ENCODE data around the gene MAB21L4. TPM values are rescaled to one million over a fixed set of nuclear protein-coding genes. Genes with fewer than 3 reads are reported as not detected.

Gene MAB21L4
- total RNA-seq, 1 experiment from 2014 or later = 0.21 TPM

DNA sequence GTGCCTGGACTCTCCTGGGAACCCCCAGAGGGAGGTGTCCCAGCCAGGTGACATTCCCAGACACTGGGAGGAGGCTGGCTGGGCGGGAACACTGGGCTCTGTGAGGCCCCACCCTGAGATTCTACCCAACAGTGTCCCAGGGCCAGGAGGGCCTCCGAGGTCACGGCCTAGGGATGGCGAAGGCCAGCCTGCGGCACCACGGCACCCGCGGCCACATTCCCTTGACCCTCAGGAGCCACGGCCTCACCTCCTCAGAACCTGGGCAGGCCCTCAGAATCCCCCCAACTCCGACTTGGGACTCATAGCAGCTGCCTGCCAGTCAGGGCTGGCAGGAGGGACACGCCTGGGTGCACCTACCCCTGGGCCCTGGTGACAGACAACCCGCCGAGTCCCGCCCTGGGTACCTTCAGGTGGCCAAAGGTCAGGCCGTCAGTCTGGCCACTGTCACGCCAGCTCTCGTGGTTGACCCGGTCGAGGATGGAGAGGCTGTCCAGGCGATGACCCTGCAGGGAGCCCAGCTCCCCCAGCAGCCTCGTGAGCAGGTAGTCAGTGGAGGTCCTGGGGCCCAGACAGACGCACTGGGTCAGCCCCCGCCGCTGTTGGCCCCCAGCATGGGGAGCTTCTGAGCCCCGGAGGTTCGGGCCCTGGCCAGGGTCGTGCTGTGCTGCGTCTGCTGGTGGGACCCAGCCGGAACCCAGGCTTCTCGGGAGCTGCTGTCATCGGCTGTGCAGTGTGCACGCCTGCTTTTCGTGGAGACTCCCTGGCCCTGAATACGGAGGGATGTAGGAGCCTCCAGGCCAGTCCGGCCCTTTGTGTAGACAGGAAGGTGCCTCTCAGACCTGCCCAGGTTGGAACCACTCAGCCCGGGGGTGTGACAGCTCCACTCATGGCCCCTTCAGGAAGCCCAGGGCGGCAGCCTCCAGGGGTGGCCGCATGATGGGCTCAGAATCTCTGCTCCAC, 6.1 kb downstream of the MAB21L4 start:
- no peaks in the 10 kb centered on the region for H3K27me3 ChIP-seq (ENCODE audit: control insufficient read depth, insufficient read depth, low read length)
- no peaks in the 10 kb centered on the region for H3K9me3 ChIP-seq (ENCODE audit: control insufficient read depth, insufficient read depth, low read depth, low read length)
- H3K4me1 ChIP-seq (ENCODE audit: control insufficient read depth, insufficient read depth, low read length) = peaks cover 6% of the 10 kb centered on the region
- DNase-seq (ENCODE audit: low read depth, low spot score) (no peak), ATAC-seq (no peak)
- no TSS peak for BruUV-seq (replicated peaks)
- TF ChIP-seq TCF7L2 (IDR thresholded peaks at IDR 0.05; ENCODE audit: low read depth, low read length) (no peak), SIN3A (IDR thresholded peaks at IDR 0.05; ENCODE audit: borderline replicate concordance, insufficient read depth, low read depth, low read length) (no peak)
- TF ChIP-seq, protein P1, sequence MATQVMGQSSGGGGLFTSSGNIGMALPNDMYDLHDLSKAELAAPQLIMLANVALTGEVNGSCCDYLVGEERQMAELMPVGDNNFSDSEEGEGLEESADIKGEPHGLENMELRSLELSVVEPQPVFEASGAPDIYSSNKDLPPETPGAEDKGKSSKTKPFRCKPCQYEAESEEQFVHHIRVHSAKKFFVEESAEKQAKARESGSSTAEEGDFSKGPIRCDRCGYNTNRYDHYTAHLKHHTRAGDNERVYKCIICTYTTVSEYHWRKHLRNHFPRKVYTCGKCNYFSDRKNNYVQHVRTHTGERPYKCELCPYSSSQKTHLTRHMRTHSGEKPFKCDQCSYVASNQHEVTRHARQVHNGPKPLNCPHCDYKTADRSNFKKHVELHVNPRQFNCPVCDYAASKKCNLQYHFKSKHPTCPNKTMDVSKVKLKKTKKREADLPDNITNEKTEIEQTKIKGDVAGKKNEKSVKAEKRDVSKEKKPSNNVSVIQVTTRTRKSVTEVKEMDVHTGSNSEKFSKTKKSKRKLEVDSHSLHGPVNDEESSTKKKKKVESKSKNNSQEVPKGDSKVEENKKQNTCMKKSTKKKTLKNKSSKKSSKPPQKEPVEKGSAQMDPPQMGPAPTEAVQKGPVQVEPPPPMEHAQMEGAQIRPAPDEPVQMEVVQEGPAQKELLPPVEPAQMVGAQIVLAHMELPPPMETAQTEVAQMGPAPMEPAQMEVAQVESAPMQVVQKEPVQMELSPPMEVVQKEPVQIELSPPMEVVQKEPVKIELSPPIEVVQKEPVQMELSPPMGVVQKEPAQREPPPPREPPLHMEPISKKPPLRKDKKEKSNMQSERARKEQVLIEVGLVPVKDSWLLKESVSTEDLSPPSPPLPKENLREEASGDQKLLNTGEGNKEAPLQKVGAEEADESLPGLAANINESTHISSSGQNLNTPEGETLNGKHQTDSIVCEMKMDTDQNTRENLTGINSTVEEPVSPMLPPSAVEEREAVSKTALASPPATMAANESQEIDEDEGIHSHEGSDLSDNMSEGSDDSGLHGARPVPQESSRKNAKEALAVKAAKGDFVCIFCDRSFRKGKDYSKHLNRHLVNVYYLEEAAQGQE (IDR thresholded peaks at IDR 0.05; ENCODE audit: insufficient read depth in 1 of 2, low read depth in 2 of 2, low read length in 1 of 2) = no peak
- TF ChIP-seq, protein P2, sequence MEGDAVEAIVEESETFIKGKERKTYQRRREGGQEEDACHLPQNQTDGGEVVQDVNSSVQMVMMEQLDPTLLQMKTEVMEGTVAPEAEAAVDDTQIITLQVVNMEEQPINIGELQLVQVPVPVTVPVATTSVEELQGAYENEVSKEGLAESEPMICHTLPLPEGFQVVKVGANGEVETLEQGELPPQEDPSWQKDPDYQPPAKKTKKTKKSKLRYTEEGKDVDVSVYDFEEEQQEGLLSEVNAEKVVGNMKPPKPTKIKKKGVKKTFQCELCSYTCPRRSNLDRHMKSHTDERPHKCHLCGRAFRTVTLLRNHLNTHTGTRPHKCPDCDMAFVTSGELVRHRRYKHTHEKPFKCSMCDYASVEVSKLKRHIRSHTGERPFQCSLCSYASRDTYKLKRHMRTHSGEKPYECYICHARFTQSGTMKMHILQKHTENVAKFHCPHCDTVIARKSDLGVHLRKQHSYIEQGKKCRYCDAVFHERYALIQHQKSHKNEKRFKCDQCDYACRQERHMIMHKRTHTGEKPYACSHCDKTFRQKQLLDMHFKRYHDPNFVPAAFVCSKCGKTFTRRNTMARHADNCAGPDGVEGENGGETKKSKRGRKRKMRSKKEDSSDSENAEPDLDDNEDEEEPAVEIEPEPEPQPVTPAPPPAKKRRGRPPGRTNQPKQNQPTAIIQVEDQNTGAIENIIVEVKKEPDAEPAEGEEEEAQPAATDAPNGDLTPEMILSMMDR (IDR thresholded peaks at IDR 0.05) = no peak
- no peak overlapping the region for H3K27ac ChIP-seq (ENCODE audit: low read length)
- intact Hi-C loops (cut with micrococcal nuclease; ENCODE audit: unreplicated experiment) = no loop called here
- in situ Hi-C loops (cut with HindIII; ENCODE audit: low pct_unique_long_range_greater_than_20kb, low sequenced_read_pairs) = no loop called here
- H3K36me3 ChIP-seq (ENCODE audit: control insufficient read depth, insufficient read depth, low read length) = no peaks in the 10 kb centered on the region
- POLR2A ChIA-PET = no interaction called here
- CTCF ChIA-PET = interaction anchor here (1.2 kb wide), 1 partner anchor 49 kb away, joined by 3 read pairs; no protein-coding TSS in a partner anchor
- no peak overlapping the region for H3K4me3 ChIP-seq (ENCODE audit: low read depth in 2 of 2, low read length in 2 of 2)

DNA sequence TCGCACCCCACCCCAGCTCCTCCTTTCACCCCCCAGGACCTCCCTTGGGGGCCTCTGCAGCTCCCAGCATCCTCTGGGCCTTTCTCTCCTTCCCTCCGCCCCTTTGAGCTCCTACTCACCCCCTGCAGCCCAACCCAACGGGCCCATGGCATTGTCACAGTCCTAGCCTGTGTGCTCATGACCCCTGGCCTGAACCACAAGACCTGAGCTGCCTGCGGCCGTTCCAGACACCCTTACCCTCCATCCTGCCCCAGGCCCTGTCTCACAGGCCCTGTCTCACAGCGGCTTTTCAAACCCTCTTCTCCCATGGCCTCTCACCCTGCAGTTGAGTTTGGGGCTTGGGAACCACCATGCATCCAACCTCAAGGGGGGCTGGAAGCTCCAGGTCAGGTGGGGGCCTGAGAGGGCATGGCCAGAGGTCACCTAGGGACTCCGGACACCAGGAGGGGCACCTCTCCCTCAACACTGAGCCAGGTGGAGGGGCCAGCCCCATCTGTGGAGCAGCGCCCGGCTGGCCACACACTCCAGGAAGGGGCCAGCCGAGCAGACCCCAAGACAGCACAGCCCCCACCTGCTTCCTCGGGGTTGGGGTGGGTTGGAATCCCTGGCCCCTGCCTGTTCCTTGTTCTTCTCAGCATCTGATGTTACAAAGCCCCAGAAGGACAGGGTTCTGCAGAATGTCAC, 6.9 kb downstream of the MAB21L4 start:
- POLR2A ChIA-PET = no interaction called here
- CTCF ChIA-PET = interaction anchor here (0.6 to 1.2 kb wide), 3 partner anchors 38 to 306 kb away, joined by 3 to 7 read pairs (median 4); no protein-coding TSS in a partner anchor
- BruUV-seq (replicated peaks) = no TSS peak
- intact Hi-C loops (cut with micrococcal nuclease; ENCODE audit: unreplicated experiment) = no loop called here
- ATAC-seq (no peak), DNase-seq (ENCODE audit: low read depth, low spot score) (no peak)
- no peak overlapping the region for H3K27ac ChIP-seq (ENCODE audit: low read length)
- TF ChIP-seq, protein P2 (IDR thresholded peaks at IDR 0.05) = no peak
- TF ChIP-seq, protein P1 (IDR thresholded peaks at IDR 0.05; ENCODE audit: insufficient read depth in 1 of 2, low read depth in 2 of 2, low read length in 1 of 2) = no peak
- TF ChIP-seq POLR2AphosphoS5 (IDR thresholded peaks at IDR 0.05; ENCODE audit: low read depth, low read length) (no peak), SIN3A (IDR thresholded peaks at IDR 0.05; ENCODE audit: borderline replicate concordance, insufficient read depth, low read depth, low read length) (no peak), TCF7L2 (IDR thresholded peaks at IDR 0.05; ENCODE audit: low read depth, low read length) (no peak)
- in situ Hi-C loops (cut with HindIII; ENCODE audit: low pct_unique_long_range_greater_than_20kb, low sequenced_read_pairs) = no loop called here
- no peaks in the 10 kb centered on the region for H3K36me3 ChIP-seq (ENCODE audit: control insufficient read depth, insufficient read depth, low read length)
- H3K9me3 ChIP-seq (ENCODE audit: control insufficient read depth, insufficient read depth, low read depth, low read length) = no peaks in the 10 kb centered on the region
- H3K27me3 ChIP-seq (ENCODE audit: control insufficient read depth, insufficient read depth, low read length) = no peaks in the 10 kb centered on the region
- no peak overlapping the region for H3K4me3 ChIP-seq (ENCODE audit: low read depth in 2 of 2, low read length in 2 of 2)
- peaks cover 5% of the 10 kb centered on the region for H3K4me1 ChIP-seq (ENCODE audit: control insufficient read depth, insufficient read depth, low read length)
